Retina (tissue), 1 donor: ENCODE measurements around the gene MCCD1.
A peak's percentile ranks its signal among the peaks of the same experiment; 100 is the strongest.

Experiments used
- DNase-seq: peaks from one replicate; pipeline ENCODE4 v3.0.0-alpha.2; 2016

MCCD1 gene

GRCh38 chr6:31513456-31514165 is 15.2 kb upstream of the MCCD1 start:
- DNase-seq, result no peak

- no peak for DNase-seq
Measured at GRCh38 chr6:31521835-31522234, 6.9 kb upstream of the MCCD1 start.

- DNase-seq, result no peak
Measured at GRCh38 chr6:31525553-31525931, 3.2 kb upstream of the MCCD1 start.

- no peak for DNase-seq
Measured at GRCh38 chr6:31525932-31526591, 2.7 kb upstream of the MCCD1 start.

- no peak for DNase-seq
Measured at GRCh38 chr6:31528307-31528777, 420 bp upstream of the MCCD1 start.

GRCh38 chr6:31529329-31530150 is 778 bp downstream of the MCCD1 start:
- no peak for DNase-seq

- DNase-seq, result no peak
Measured at GRCh38 chr6:31530659-31531058, 1.9 kb downstream of the MCCD1 start.

- no peak for DNase-seq
Measured at GRCh38 chr6:31531162-31531561, 2.4 kb downstream of the MCCD1 start.

GRCh38 chr6:31531771-31532643 is 3.2 kb downstream of the MCCD1 start:
- DNase-seq, result no peak

GRCh38 chr6:31532644-31533454 is 4.1 kb downstream of the MCCD1 start:
- no peak for DNase-seq

GRCh38 chr6:31533455-31533841 is 4.7 kb downstream of the MCCD1 start:
- no peak for DNase-seq

GRCh38 chr6:31534011-31534410 is 5.2 kb downstream of the MCCD1 start:
- DNase-seq, result no peak

GRCh38 chr6:31534521-31535040 is 5.8 kb downstream of the MCCD1 start:
- no peak for DNase-seq

- DNase-seq, result no peak
Measured at GRCh38 chr6:31535538-31536324, 7.0 kb downstream of the MCCD1 start.

- DNase-seq, result no peak
Measured at GRCh38 chr6:31538805-31539400, 10.1 kb downstream of the MCCD1 start.

GRCh38 chr6:31540640-31541039 is 11.9 kb downstream of the MCCD1 start:
- DNase-seq, result no peak

- DNase-seq, result no peak
Measured at GRCh38 chr6:31541059-31541657, 12.4 kb downstream of the MCCD1 start.

- DNase-seq, result peak; percentile 99
Measured at GRCh38 chr6:31541658-31542521, 13.1 kb downstream of the MCCD1 start, which contains the start of gene DDX39B. Gene DDX39B (minus strand): TSS chr6:31542003. CDS start chr6:31540532, 1,471 bp downstream.

- no peak for DNase-seq
Measured at GRCh38 chr6:31543639-31544038, 14.9 kb downstream of the MCCD1 start.
